ENCODE data around the gene FBXO11. TPM values are rescaled to one million over a fixed set of nuclear protein-coding genes. Genes with fewer than 3 reads are reported as not detected.

The FBXO11 gene
- total RNA-seq, 1 donor from 2014 or later: 69.3 TPM

- intact Hi-C loops (cut with DNase I): no loop called here
- Histone ChIP-seq H3K36me3 (no peaks in the 10 kb centered on the region), H3K9me3 (no peaks in the 10 kb centered on the region), H3K4me3 (no peak overlapping the region), H3K27ac (no peak overlapping the region), H3K27me3 (no peaks in the 10 kb centered on the region), H3K4me1 (peaks cover 3% of the 10 kb centered on the region)
- peak; percentile 83 for DNase-seq
- TF ChIP-seq CTCF (IDR thresholded peaks at IDR 0.05): peak; percentile 100
- peak; percentile 94 for ATAC-seq
These were observed 138.3 kb downstream of the FBXO11 start for GRCh38 chr2:47767880-47768609.

GRCh38 chr2:47767497-47767844 lies 138.8 kb downstream of the FBXO11 start:
- Histone ChIP-seq H3K27me3 (no peaks in the 10 kb centered on the region), H3K36me3 (no peaks in the 10 kb centered on the region), H3K4me1 (peaks cover 3% of the 10 kb centered on the region), H3K4me3 (no peak overlapping the region), H3K9me3 (no peaks in the 10 kb centered on the region), H3K27ac (no peak overlapping the region)
- intact Hi-C loops (cut with DNase I): no loop called here
- DNase-seq (no peak), ATAC-seq (no peak)
- TF ChIP-seq CTCF (IDR thresholded peaks at IDR 0.05): no peak

GRCh38 chr2:47751856-47752414 lies 154.4 kb downstream of the FBXO11 start:
- Histone ChIP-seq H3K4me3 (no peak overlapping the region), H3K4me1 (no peaks in the 10 kb centered on the region), H3K27ac (no peak overlapping the region), H3K27me3 (no peaks in the 10 kb centered on the region), H3K36me3 (no peaks in the 10 kb centered on the region), H3K9me3 (no peaks in the 10 kb centered on the region)
- intact Hi-C loops (cut with DNase I): no loop called here
- no peak for TF ChIP-seq CTCF (IDR thresholded peaks at IDR 0.05)
- DNase-seq (no peak), ATAC-seq (no peak)

- H3K4me1 ChIP-seq: no peaks in the 10 kb centered on the region
- TF ChIP-seq CTCF (IDR thresholded peaks at IDR 0.05): no peak
- intact Hi-C loops (cut with DNase I): no loop called here
- no peak for ATAC-seq
- H3K36me3 ChIP-seq: no peaks in the 10 kb centered on the region
- H3K27ac ChIP-seq: no peak overlapping the region
- no peak for DNase-seq
- no peak overlapping the region for H3K4me3 ChIP-seq
- no peaks in the 10 kb centered on the region for H3K9me3 ChIP-seq
- no peaks in the 10 kb centered on the region for H3K27me3 ChIP-seq
These were observed 158.4 kb downstream of the FBXO11 start for GRCh38 chr2:47747878-47748277.

- H3K9me3 ChIP-seq: no peaks in the 10 kb centered on the region
- no peak for TF ChIP-seq CTCF (IDR thresholded peaks at IDR 0.05)
- DNase-seq (no peak), ATAC-seq (no peak)
- H3K27me3 ChIP-seq: no peaks in the 10 kb centered on the region
- no peak overlapping the region for H3K27ac ChIP-seq
- no peaks in the 10 kb centered on the region for H3K36me3 ChIP-seq
- no peaks in the 10 kb centered on the region for H3K4me1 ChIP-seq
- no peak overlapping the region for H3K4me3 ChIP-seq
- intact Hi-C loops (cut with DNase I): no loop called here
These were observed 162.2 kb downstream of the FBXO11 start for GRCh38 chr2:47744074-47744473.
